Tibial artery (tissue), 4 donors: ENCODE measurements around the gene SC5D.

Source experiments
- DNase-seq, 2 donors: peaks; one replicate each; pipeline ENCODE4 v3.0.0-alpha.2; 2019
- H3K27ac ChIP-seq, 2 donors: fragments of 200-600 bp; sonication (generic) in 1 of 2; 1 replicate in 1 of 2; 2 replicates in 1 of 2; pipeline ENCODE4 v1.5.1; 2018 to 2019; ENCODE audit warnings: mild to moderate bottlenecking in 1 of 2
- H3K27me3 ChIP-seq, 2 donors: fragments of 200-600 bp; sonication (generic) in 1 of 2; one replicate each; pipeline versions ENCODE4 v1.5.1 to v1.6.0; 2016 to 2019
- H3K36me3 ChIP-seq, 3 donors: fragments of 200-600 bp; sonication (generic) in 2 of 3; one replicate each; pipeline ENCODE4 v1.5.1; 2016 to 2019; ENCODE audit warnings: mild to moderate bottlenecking in 2 of 3
- H3K4me1 ChIP-seq, 4 donors: fragments of 200-600 bp; sonication (generic) in 2 of 4; 1 replicate in 3 of 4; 2 replicates in 1 of 4; pipeline ENCODE4 v1.5.1; 2016 to 2019
- H3K4me3 ChIP-seq, 2 donors: fragments of 200-600 bp; sonication (generic) in 1 of 2; 1 replicate in 1 of 2; 2 replicates in 1 of 2; pipeline ENCODE4 v1.5.1; 2018 to 2019; ENCODE audit warnings: mild to moderate bottlenecking in 2 of 2
- H3K9me3 ChIP-seq, 3 donors: fragments of 200-600 bp; sonication (generic) in 1 of 3; one replicate each; pipeline ENCODE4 v1.5.1; 2016 to 2019
- CTCF ChIP-seq, 2 experiments: fragments of 200-600 bp in 1 of 2; fragments of 450-650 bp in 1 of 2; IDR thresholded peaks; one replicate each; pipeline ENCODE4 v1.5.1; 2017 to 2019; ENCODE audit warnings: antibody characterized with exemption in 2 of 2, mild to moderate bottlenecking in 1 of 2, moderate library complexity in 1 of 2
- intact Hi-C: fragments of 100-400 bp; cut with DNase I; formaldehyde crosslinking; loops from one replicate; pipeline ENCODE4 v1.15.0; 2023; ENCODE audit warnings: low total_unique reads

SC5D gene

GRCh38 chr11:121291896-121292494 lies 576 bp upstream of the SC5D start:
- peak overlapping the region; percentile 88 to 89 for H3K27ac ChIP-seq
- no peaks in the 10 kb centered on the region for H3K9me3 ChIP-seq
- H3K4me3 ChIP-seq: peak overlapping the region; percentile 73 to 82
- intact Hi-C loops: no loop called here
- H3K4me1 ChIP-seq: peaks cover 0 to 18% (median 7%) of the 10 kb centered on the region in 4 donors
- no peak for DNase-seq
- H3K36me3 ChIP-seq: no peaks in the 10 kb centered on the region
- no peak for TF ChIP-seq CTCF (IDR thresholded peaks at IDR 0.05)
- H3K27me3 ChIP-seq: no peaks in the 10 kb centered on the region

- H3K4me1 ChIP-seq: peaks cover 0 to 18% (median 7%) of the 10 kb centered on the region in 4 donors
- peak overlapping the region; percentile 73 to 82 for H3K4me3 ChIP-seq
- H3K36me3 ChIP-seq: no peaks in the 10 kb centered on the region
- intact Hi-C loops: no loop called here
- TF ChIP-seq CTCF (IDR thresholded peaks at IDR 0.05): no peak
- no peaks in the 10 kb centered on the region for H3K27me3 ChIP-seq
- peak overlapping the region; percentile 88 to 89 for H3K27ac ChIP-seq
- no peaks in the 10 kb centered on the region for H3K9me3 ChIP-seq
- no peak for DNase-seq
These were observed 670 bp downstream of the SC5D start for GRCh38 chr11:121293288-121293594.

- H3K9me3 ChIP-seq: no peaks in the 10 kb centered on the region
These were observed 2.9 kb downstream of the SC5D start for GRCh38 chr11:121295246-121296029.

DNA sequence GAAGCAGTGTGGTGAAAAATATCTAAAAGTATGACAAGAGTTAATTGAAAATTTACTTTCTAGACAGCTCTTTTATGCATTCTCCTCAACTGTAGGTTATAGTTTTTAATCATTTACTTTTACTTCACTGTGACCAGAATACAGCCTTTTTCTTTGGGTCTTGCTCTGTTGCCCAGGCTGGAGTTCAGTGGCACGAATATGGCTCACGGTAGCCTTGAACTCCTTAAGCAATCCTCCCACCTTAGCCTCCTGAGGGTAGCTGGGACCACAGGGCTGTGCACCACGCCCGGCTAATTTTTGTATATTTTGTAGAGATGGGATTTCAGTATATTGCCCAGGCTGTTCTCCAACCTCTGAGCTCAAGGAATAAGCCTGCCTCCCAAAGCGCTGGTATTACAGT lies 5.3 kb downstream of the SC5D start:
- no peak overlapping the region for H3K27ac ChIP-seq
- H3K27me3 ChIP-seq: no peaks in the 10 kb centered on the region
- H3K36me3 ChIP-seq: no peaks in the 10 kb centered on the region
- H3K4me1 ChIP-seq: peaks cover 0 to 14% (median 7%) of the 10 kb centered on the region in 4 donors
- H3K4me3 ChIP-seq: no peak overlapping the region
- H3K9me3 ChIP-seq: no peaks in the 10 kb centered on the region
- intact Hi-C loops: no loop called here
- TF ChIP-seq CTCF (IDR thresholded peaks at IDR 0.05): no peak
- no peak for DNase-seq

More at GRCh38 chr11:121295246-121296029, 2.9 kb downstream of the SC5D start:
- no peak overlapping the region for H3K4me3 ChIP-seq
- DNase-seq: no peak
- H3K27me3 ChIP-seq: no peaks in the 10 kb centered on the region
- peaks cover 0 to 18% (median 7%) of the 10 kb centered on the region in 4 donors for H3K4me1 ChIP-seq
- intact Hi-C loops: no loop called here
- H3K36me3 ChIP-seq: no peaks in the 10 kb centered on the region
- TF ChIP-seq CTCF (IDR thresholded peaks at IDR 0.05): no peak
- no peak overlapping the region for H3K27ac ChIP-seq

GRCh38 chr11:121298774-121299173 lies 6.2 kb downstream of the SC5D start:
- H3K9me3 ChIP-seq: no peaks in the 10 kb centered on the region
- H3K27ac ChIP-seq: no peak overlapping the region
- TF ChIP-seq CTCF (IDR thresholded peaks at IDR 0.05): no peak
- peaks cover 0 to 8% (median 5%) of the 10 kb centered on the region in 4 donors for H3K4me1 ChIP-seq
- intact Hi-C loops: no loop called here
- H3K27me3 ChIP-seq: no peaks in the 10 kb centered on the region
- H3K4me3 ChIP-seq: no peak overlapping the region
- no peak for DNase-seq
- peaks cover 0 to 2% (median 1%) of the 10 kb centered on the region in 3 donors for H3K36me3 ChIP-seq
